K562 (cell line): ENCODE data around the gene ELAC1. TPM values are rescaled to one million over a fixed set of nuclear protein-coding genes. Genes with fewer than 3 reads are reported as not detected.
A peak's percentile ranks its signal among the peaks of the same experiment; 100 is the strongest.

Experiments used
- EP300 ChIP-seq: IDR thresholded peaks from 2 replicates; pipeline ENCODE4 v1.6.1; 2012; ENCODE audit warnings: low read length, improper control_type of control experiment
- EWSR1 ChIP-seq: fragments of 450-650 bp; IDR thresholded peaks from 2 replicates; pipeline ENCODE4 v1.6.1; 2018; ENCODE audit warnings: borderline replicate concordance, mild to moderate bottlenecking, low read depth, moderate library complexity; ENCODE audit not compliant: partially characterized antibody
- FOXM1 ChIP-seq, 2 experiments: fragments of 450-650 bp in 1 of 2; sonication (generic) in 1 of 2; formaldehyde crosslinking in 1 of 2; IDR thresholded peaks; 2 replicates each; pipeline versions ENCODE4 v1.6.1 to v1.9.0; 2017 to 2022; ENCODE audit warnings: low read depth in 2 of 2, mild to moderate bottlenecking in 2 of 2, missing genetic modification reagents in 1 of 2, moderate library complexity in 1 of 2
- HMGN3 ChIP-seq: IDR thresholded peaks from 2 replicates; pipeline ENCODE4 v1.6.1; 2011; ENCODE audit warnings: borderline replicate concordance, low read depth, mild to moderate bottlenecking, mixed read lengths, low read length; ENCODE audit not compliant: insufficient read length; ENCODE audit errors: extremely low read depth
- MYC ChIP-seq, 2 experiments: fragments of 250-450 bp in 1 of 2; sonication (Bioruptor Pico) in 1 of 2; IDR thresholded peaks; 2 replicates each; pipeline versions ENCODE4 v1.5.1 to v1.6.1; 2012 to 2021; ENCODE audit warnings: low read depth in 2 of 2, borderline replicate concordance in 1 of 2, improper control_type of control experiment in 1 of 2, low read length in 1 of 2, mild to moderate bottlenecking in 1 of 2, moderate library complexity in 1 of 2
- NR2C2 ChIP-seq, 2 experiments: fragments of 200-800 bp in 1 of 2; sonication (Bioruptor generic) in 1 of 2; sonication (generic) in 1 of 2; formaldehyde crosslinking in 1 of 2; IDR thresholded peaks; 2 replicates each; pipeline versions ENCODE4 v1.6.1 to v1.8.0; 2016 to 2022; ENCODE audit warnings: mild to moderate bottlenecking in 1 of 2, missing compliant biosample characterization in 1 of 2, missing genetic modification characterization in 1 of 2, missing genetic modification reagents in 1 of 2
- POLR2B ChIP-seq: fragments of 450-650 bp; IDR thresholded peaks from 2 replicates; pipeline ENCODE4 v1.6.1; 2018; ENCODE audit warnings: low read depth; ENCODE audit not compliant: partially characterized antibody
- PRPF4 ChIP-seq: fragments of 200-400 bp; formaldehyde crosslinking; IDR thresholded peaks from one replicate; pipeline ENCODE4 v1.6.1; 2017; ENCODE audit warnings: low read length, low read depth, mild to moderate bottlenecking; ENCODE audit not compliant: insufficient read depth, poor library complexity, severe bottlenecking
- TAF1 ChIP-seq: IDR thresholded peaks from 2 replicates; pipeline ENCODE4 v1.6.1; 2011; ENCODE audit warnings: mild to moderate bottlenecking, low read length, moderate library complexity; ENCODE audit not compliant: insufficient read depth, control insufficient read depth, severe bottlenecking; ENCODE audit errors: extremely low read depth
- ZEB2 ChIP-seq: fragments of 450-650 bp; IDR thresholded peaks from 2 replicates; pipeline ENCODE4 v1.6.1; 2016
- polyA plus RNA-seq, 8 experiments: library from polyadenylated mRNA; depleted of rRNA in 4 of 8; stranded (reverse) in 5 of 8; unstranded in 3 of 8; fragments of >200 nt; fragmentation: Nextera tagmentation in 2 of 8; fragmentation: Illumina TruSeq in 1 of 8; extraction: Ambion mirVana in 2 of 8; extraction: Trizol in 1 of 8; gene quantifications; 2 replicates each; pipeline versions ENCODE4 v1.2.1 to v1.2.3, GENCODE V29; 2011 to 2014; ENCODE audit warnings: inconsistent platforms in 1 of 8, missing spikeins in 1 of 8
- total RNA-seq, 7 experiments: library from RNA; depleted of rRNA in 6 of 7; stranded (reverse); fragments of >200 nt in 6 of 7; fragmentation: Illumina TruSeq in 2 of 7; extraction: Trizol in 2 of 7; gene quantifications; 2 replicates each; pipeline versions ENCODE4 v1.2.1 to v1.2.3, GENCODE V29; 2011 to 2021; ENCODE audit warnings: low replicate concordance in 1 of 7
- TF ChIP-seq, protein P1 (sequence below): sonication (generic); formaldehyde crosslinking; IDR thresholded peaks from 2 replicates; pipeline ENCODE4 v1.8.0; 2022; ENCODE audit warnings: missing genetic modification reagents, mild to moderate bottlenecking, moderate library complexity, borderline replicate concordance
- TF ChIP-seq, protein P2 (sequence below): fragments of 250-450 bp; sonication (Bioruptor Pico); IDR thresholded peaks from 2 replicates; pipeline ENCODE4 v1.9.0; 2021; ENCODE audit warnings: mild to moderate bottlenecking
- TF ChIP-seq, protein P3 (sequence below): sonication (generic); formaldehyde crosslinking; IDR thresholded peaks from 2 replicates; pipeline ENCODE4 v1.8.1; 2023; ENCODE audit warnings: mild to moderate bottlenecking, missing genetic modification reagents
- TF ChIP-seq, protein P4 (sequence below): IDR thresholded peaks from 2 replicates; pipeline ENCODE4 v1.6.1; 2014; ENCODE audit warnings: antibody characterized with exemption

The ELAC1 gene
- total and polyA plus RNA-seq, 9 of the 15 experiments (the other 6 are each of a cell fraction or from before 2014, with no cell fraction given): 3.7 to 7.7 (median 4.9) TPM

DNA sequence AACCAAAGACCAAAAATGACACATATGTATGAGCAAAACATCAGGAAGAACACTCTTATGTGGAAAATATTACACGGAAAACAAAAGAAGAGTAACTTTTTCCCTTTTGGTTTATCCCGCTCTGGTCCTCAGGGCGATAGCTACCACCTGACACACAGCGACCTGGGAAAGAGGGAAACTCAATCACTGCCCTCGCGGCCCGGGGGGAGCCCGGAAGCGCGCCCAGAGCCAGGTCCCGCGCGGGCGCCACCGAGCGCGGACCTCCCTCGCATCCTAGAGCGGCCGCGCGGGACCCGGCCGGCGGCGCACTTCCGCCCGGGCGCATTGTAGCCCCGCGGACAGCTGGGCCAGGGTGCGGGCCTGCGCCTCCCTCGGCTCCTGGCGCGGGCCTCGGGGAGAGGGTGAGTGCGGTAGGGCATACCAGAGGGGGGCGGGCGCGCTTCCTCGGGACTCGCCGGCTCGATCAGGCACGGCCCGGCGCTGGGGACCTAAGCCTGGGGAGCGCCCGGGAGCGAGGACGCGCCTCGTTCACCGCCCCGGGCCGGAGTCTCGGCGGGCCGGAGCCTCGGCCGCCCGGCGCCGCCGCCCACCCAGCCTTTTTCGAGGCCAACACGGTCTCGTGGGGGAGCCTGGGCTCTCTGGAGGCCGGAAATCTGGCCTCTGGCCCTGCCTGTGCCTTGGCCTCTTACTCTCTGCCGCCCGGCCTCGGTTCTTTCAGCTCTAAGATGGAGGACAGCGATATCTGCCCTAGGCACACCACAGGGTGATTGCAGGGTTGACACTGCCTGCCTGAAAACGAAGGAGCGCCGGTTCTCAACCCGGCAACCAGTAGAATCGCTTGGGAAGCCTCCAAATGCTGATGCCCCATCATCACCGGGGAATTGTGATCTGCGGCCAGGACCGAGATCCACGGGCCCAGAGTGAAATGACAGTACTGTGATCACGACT is at the start of gene ELAC1 (continued):
- TF ChIP-seq, protein P1, sequence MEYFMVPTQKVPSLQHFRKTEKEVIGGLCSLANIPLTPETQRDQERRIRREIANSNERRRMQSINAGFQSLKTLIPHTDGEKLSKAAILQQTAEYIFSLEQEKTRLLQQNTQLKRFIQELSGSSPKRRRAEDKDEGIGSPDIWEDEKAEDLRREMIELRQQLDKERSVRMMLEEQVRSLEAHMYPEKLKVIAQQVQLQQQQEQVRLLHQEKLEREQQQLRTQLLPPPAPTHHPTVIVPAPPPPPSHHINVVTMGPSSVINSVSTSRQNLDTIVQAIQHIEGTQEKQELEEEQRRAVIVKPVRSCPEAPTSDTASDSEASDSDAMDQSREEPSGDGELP (CRISPR knock-in tag): peak; percentile 83
- TF ChIP-seq FOXM1 (IDR thresholded peaks at IDR 0.05; ENCODE audit: low read depth): no peak
- TF ChIP-seq FOXM1 (CRISPR knock-in tag; IDR thresholded peaks at IDR 0.05; ENCODE audit: low read depth): 0 out of 2 replicates have a peak, but pooled peaks have one; percentile 48
- 0 out of 2 replicates have a peak, but pooled peaks have one; percentile 9 for TF ChIP-seq EP300
- no peak for TF ChIP-seq EWSR1
- TF ChIP-seq MYC (IDR thresholded peaks at IDR 0.05; ENCODE audit: low read depth, low read length): peak; percentile 64; the same call in 1 of the 2 replicates
- no peak for TF ChIP-seq MYC (CRISPR knock-in tag; IDR thresholded peaks at IDR 0.05; ENCODE audit: borderline replicate concordance, low read depth)
- TF ChIP-seq POLR2B: peak; percentile 53
- TF ChIP-seq HMGN3: peak; percentile 86
- no peak for TF ChIP-seq NR2C2 (CRISPR knock-in tag; IDR thresholded peaks at IDR 0.05)
- peak; percentile 49 for TF ChIP-seq NR2C2 (tag; IDR thresholded peaks at IDR 0.05)
- TF ChIP-seq PRPF4: no peak
- TF ChIP-seq, protein P2, sequence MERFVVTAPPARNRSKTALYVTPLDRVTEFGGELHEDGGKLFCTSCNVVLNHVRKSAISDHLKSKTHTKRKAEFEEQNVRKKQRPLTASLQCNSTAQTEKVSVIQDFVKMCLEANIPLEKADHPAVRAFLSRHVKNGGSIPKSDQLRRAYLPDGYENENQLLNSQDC (CRISPR knock-in tag): no peak
- TF ChIP-seq ZEB2: no peak
- TF ChIP-seq, protein P3, sequence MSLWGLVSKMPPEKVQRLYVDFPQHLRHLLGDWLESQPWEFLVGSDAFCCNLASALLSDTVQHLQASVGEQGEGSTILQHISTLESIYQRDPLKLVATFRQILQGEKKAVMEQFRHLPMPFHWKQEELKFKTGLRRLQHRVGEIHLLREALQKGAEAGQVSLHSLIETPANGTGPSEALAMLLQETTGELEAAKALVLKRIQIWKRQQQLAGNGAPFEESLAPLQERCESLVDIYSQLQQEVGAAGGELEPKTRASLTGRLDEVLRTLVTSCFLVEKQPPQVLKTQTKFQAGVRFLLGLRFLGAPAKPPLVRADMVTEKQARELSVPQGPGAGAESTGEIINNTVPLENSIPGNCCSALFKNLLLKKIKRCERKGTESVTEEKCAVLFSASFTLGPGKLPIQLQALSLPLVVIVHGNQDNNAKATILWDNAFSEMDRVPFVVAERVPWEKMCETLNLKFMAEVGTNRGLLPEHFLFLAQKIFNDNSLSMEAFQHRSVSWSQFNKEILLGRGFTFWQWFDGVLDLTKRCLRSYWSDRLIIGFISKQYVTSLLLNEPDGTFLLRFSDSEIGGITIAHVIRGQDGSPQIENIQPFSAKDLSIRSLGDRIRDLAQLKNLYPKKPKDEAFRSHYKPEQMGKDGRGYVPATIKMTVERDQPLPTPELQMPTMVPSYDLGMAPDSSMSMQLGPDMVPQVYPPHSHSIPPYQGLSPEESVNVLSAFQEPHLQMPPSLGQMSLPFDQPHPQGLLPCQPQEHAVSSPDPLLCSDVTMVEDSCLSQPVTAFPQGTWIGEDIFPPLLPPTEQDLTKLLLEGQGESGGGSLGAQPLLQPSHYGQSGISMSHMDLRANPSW (CRISPR knock-in tag): no peak
- peak; percentile 89 for TF ChIP-seq TAF1
- TF ChIP-seq, protein P4, sequence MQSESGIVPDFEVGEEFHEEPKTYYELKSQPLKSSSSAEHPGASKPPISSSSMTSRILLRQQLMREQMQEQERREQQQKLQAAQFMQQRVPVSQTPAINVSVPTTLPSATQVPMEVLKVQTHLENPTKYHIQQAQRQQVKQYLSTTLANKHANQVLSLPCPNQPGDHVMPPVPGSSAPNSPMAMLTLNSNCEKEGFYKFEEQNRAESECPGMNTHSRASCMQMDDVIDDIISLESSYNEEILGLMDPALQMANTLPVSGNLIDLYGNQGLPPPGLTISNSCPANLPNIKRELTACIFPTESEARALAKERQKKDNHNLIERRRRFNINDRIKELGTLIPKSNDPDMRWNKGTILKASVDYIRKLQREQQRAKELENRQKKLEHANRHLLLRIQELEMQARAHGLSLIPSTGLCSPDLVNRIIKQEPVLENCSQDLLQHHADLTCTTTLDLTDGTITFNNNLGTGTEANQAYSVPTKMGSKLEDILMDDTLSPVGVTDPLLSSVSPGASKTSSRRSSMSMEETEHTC: no peak
